K562 (cell line): ENCODE data around the gene ERAS. TPM values are rescaled to one million over a fixed set of nuclear protein-coding genes. Genes with fewer than 3 reads are reported as not detected.
A peak's percentile ranks its signal among the peaks of the same experiment; 100 is the strongest.

Source experiments
- ATF7 ChIP-seq: fragments of 450-650 bp; IDR thresholded peaks from 2 replicates; pipeline ENCODE4 v1.7.1; 2014; ENCODE audit warnings: mild to moderate bottlenecking, moderate library complexity
- BRD9 ChIP-seq: fragments of 450-650 bp; IDR thresholded peaks from 2 replicates; pipeline ENCODE4 v1.6.1; 2018; ENCODE audit warnings: low read depth; ENCODE audit not compliant: partially characterized antibody
- EGR1 ChIP-seq: fragments of 450-650 bp; conservative IDR thresholded peaks from 2 replicates; pipeline ENCODE4 v1.6.1; 2017; ENCODE audit warnings: mild to moderate bottlenecking
- EHMT2 ChIP-seq: fragments of 450-650 bp; IDR thresholded peaks from 2 replicates; pipeline ENCODE4 v1.6.1; 2018; ENCODE audit warnings: antibody characterized with exemption
- ETV6 ChIP-seq, 3 experiments: fragments of 150-350 bp in 1 of 3; sonication (generic) in 1 of 3; formaldehyde crosslinking in 1 of 3; IDR thresholded peaks; 2 replicates each; pipeline versions ENCODE4 v1.6.1 to v1.8.0; 2014 to 2022; ENCODE audit warnings: borderline replicate concordance in 2 of 3, low read depth in 2 of 3, antibody characterized with exemption in 1 of 3, low read length in 1 of 3, mild to moderate bottlenecking in 1 of 3, missing genetic modification reagents in 1 of 3
- FOXM1 ChIP-seq, 2 experiments: fragments of 450-650 bp in 1 of 2; sonication (generic) in 1 of 2; formaldehyde crosslinking in 1 of 2; IDR thresholded peaks; 2 replicates each; pipeline versions ENCODE4 v1.6.1 to v1.9.0; 2017 to 2022; ENCODE audit warnings: low read depth in 2 of 2, mild to moderate bottlenecking in 2 of 2, missing genetic modification reagents in 1 of 2, moderate library complexity in 1 of 2
- HINFP ChIP-seq: fragments of 450-650 bp; conservative IDR thresholded peaks from 2 replicates; pipeline ENCODE4 v1.6.1; 2016; ENCODE audit warnings: missing genetic modification characterization, low read depth, mild to moderate bottlenecking, control low read depth, missing compliant biosample characterization
- KAT7 ChIP-seq: sonication (generic); formaldehyde crosslinking; IDR thresholded peaks from 2 replicates; pipeline ENCODE4 v1.8.0; 2022; ENCODE audit warnings: missing genetic modification reagents, mild to moderate bottlenecking, borderline replicate concordance
- MBD2 ChIP-seq: sonication (generic); IDR thresholded peaks from 2 replicates; pipeline ENCODE4 v1.6.1; 2016; ENCODE audit warnings: low read depth, borderline replicate concordance
- MEF2D ChIP-seq: conservative IDR thresholded peaks from 2 replicates; pipeline ENCODE4 v1.6.1; 2016; ENCODE audit warnings: low read depth, missing genetic modification characterization, missing compliant biosample characterization
- MTA1 ChIP-seq: fragments of 450-650 bp; IDR thresholded peaks from 2 replicates; pipeline ENCODE4 v1.6.1; 2017; ENCODE audit warnings: borderline replicate concordance
- OTX1 ChIP-seq: fragments of 450-650 bp; formaldehyde crosslinking; IDR thresholded peaks from 2 replicates; pipeline ENCODE4 v1.4.0; 2022; ENCODE audit warnings: mild to moderate bottlenecking
- PHF21A ChIP-seq: fragments of 450-650 bp; IDR thresholded peaks from 2 replicates; pipeline ENCODE4 v1.6.1; 2017; ENCODE audit warnings: low read depth, borderline replicate concordance
- RFX5 ChIP-seq: IDR thresholded peaks from 2 replicates; pipeline ENCODE4 v1.6.1; 2011; ENCODE audit warnings: low read depth, mild to moderate bottlenecking, improper control_type of control experiment, low read length
- SMARCE1 ChIP-seq: fragments of 450-650 bp; IDR thresholded peaks from 2 replicates; pipeline ENCODE4 v1.7.1; 2016; ENCODE audit warnings: mild to moderate bottlenecking
- ZKSCAN8 ChIP-seq: fragments of 200-800 bp; sonication (Bioruptor generic); IDR thresholded peaks from 2 replicates; pipeline ENCODE4 v1.6.1; 2016; ENCODE audit warnings: missing genetic modification characterization, missing compliant biosample characterization
- polyA plus RNA-seq, 8 experiments: library from polyadenylated mRNA; depleted of rRNA in 4 of 8; stranded (reverse) in 5 of 8; unstranded in 3 of 8; fragments of >200 nt; fragmentation: Nextera tagmentation in 2 of 8; fragmentation: Illumina TruSeq in 1 of 8; extraction: Ambion mirVana in 2 of 8; extraction: Trizol in 1 of 8; gene quantifications; 2 replicates each; pipeline versions ENCODE4 v1.2.1 to v1.2.3, GENCODE V29; 2011 to 2014; ENCODE audit warnings: inconsistent platforms in 1 of 8, missing spikeins in 1 of 8
- total RNA-seq, 7 experiments: library from RNA; depleted of rRNA in 6 of 7; stranded (reverse); fragments of >200 nt in 6 of 7; fragmentation: Illumina TruSeq in 2 of 7; extraction: Trizol in 2 of 7; gene quantifications; 2 replicates each; pipeline versions ENCODE4 v1.2.1 to v1.2.3, GENCODE V29; 2011 to 2021; ENCODE audit warnings: low replicate concordance in 1 of 7
- TF ChIP-seq, protein P1 (sequence below): fragments of 450-650 bp; IDR thresholded peaks from 2 replicates; pipeline ENCODE4 v1.6.1; 2018; ENCODE audit not compliant: partially characterized antibody
- TF ChIP-seq, protein P2 (sequence below), 2 experiments: fragments of 450-650 bp in 1 of 2; IDR thresholded peaks; 2 replicates each; pipeline ENCODE4 v1.6.1; 2011 to 2017; ENCODE audit warnings: low read depth in 2 of 2, antibody characterized with exemption in 1 of 2, borderline replicate concordance in 1 of 2, low read length in 1 of 2, mild to moderate bottlenecking in 1 of 2, mixed read lengths in 1 of 2; ENCODE audit not compliant: control insufficient read depth in 1 of 2

Gene ERAS
- total and polyA plus RNA-seq, 9 of the 15 experiments (the other 6 are each of a cell fraction or from before 2014, with no cell fraction given): 0.07 to 0.12 TPM; not detected in 7

GRCh38 chrX:48800574-48801279 is 25.6 kb upstream of the ERAS start (continued):
- TF ChIP-seq HINFP (no peak), FOXM1 (IDR thresholded peaks at IDR 0.05; ENCODE audit: low read depth) (peak; percentile 91), FOXM1 (CRISPR knock-in tag; IDR thresholded peaks at IDR 0.05; ENCODE audit: low read depth) (no peak), ATF7 (peak; percentile 22), RFX5 (no peak), BRD9 (peak; percentile 56), KAT7 (CRISPR knock-in tag) (no peak), EGR1 (peak; percentile 100), EHMT2 (0 out of 2 replicates have a peak, but pooled peaks have one; percentile 28), MBD2 (peak; percentile 93), PHF21A (0 out of 2 replicates have a peak, but pooled peaks have one; percentile 32), ETV6 (IDR thresholded peaks at IDR 0.05; ENCODE audit: borderline replicate concordance in 1 of 2, low read depth in 2 of 2, low read length in 1 of 2) (peak in 1 of 2 experiments; percentile 78; a peak in 1 of 4 replicates), ETV6 (CRISPR knock-in tag; IDR thresholded peaks at IDR 0.05; ENCODE audit: borderline replicate concordance) (no peak), ZKSCAN8 (CRISPR knock-in tag) (peak; percentile 68; the same call in 1 of the 2 replicates), SMARCE1 (peak; percentile 97), OTX1 (CRISPR knock-in tag) (0 out of 2 replicates have a peak, but pooled peaks have one; percentile 12), MEF2D (tag) (peak; percentile 86), MTA1 (peak; percentile 76)
- TF ChIP-seq, protein P1, sequence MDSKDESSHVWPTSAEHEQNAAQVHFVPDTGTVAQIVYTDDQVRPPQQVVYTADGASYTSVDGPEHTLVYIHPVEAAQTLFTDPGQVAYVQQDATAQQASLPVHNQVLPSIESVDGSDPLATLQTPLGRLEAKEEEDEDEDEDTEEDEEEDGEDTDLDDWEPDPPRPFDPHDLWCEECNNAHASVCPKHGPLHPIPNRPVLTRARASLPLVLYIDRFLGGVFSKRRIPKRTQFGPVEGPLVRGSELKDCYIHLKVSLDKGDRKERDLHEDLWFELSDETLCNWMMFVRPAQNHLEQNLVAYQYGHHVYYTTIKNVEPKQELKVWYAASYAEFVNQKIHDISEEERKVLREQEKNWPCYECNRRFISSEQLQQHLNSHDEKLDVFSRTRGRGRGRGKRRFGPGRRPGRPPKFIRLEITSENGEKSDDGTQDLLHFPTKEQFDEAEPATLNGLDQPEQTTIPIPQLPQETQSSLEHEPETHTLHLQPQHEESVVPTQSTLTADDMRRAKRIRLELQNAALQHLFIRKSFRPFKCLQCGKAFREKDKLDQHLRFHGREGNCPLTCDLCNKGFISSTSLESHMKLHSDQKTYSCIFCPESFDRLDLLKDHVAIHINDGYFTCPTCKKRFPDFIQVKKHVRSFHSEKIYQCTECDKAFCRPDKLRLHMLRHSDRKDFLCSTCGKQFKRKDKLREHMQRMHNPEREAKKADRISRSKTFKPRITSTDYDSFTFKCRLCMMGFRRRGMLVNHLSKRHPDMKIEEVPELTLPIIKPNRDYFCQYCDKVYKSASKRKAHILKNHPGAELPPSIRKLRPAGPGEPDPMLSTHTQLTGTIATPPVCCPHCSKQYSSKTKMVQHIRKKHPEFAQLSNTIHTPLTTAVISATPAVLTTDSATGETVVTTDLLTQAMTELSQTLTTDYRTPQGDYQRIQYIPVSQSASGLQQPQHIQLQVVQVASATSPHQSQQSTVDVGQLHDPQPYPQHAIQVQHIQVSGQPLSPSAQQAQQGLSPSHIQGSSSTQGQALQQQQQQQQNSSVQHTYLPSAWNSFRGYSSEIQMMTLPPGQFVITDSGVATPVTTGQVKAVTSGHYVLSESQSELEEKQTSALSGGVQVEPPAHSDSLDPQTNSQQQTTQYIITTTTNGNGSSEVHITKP: peak; percentile 70
- TF ChIP-seq, protein P2, sequence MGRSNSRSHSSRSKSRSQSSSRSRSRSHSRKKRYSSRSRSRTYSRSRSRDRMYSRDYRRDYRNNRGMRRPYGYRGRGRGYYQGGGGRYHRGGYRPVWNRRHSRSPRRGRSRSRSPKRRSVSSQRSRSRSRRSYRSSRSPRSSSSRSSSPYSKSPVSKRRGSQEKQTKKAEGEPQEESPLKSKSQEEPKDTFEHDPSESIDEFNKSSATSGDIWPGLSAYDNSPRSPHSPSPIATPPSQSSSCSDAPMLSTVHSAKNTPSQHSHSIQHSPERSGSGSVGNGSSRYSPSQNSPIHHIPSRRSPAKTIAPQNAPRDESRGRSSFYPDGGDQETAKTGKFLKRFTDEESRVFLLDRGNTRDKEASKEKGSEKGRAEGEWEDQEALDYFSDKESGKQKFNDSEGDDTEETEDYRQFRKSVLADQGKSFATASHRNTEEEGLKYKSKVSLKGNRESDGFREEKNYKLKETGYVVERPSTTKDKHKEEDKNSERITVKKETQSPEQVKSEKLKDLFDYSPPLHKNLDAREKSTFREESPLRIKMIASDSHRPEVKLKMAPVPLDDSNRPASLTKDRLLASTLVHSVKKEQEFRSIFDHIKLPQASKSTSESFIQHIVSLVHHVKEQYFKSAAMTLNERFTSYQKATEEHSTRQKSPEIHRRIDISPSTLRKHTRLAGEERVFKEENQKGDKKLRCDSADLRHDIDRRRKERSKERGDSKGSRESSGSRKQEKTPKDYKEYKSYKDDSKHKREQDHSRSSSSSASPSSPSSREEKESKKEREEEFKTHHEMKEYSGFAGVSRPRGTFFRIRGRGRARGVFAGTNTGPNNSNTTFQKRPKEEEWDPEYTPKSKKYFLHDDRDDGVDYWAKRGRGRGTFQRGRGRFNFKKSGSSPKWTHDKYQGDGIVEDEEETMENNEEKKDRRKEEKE (IDR thresholded peaks at IDR 0.05; ENCODE audit: borderline replicate concordance in 1 of 2, control insufficient read depth in 1 of 2, low read depth in 2 of 2, low read length in 1 of 2): 0 out of 4 replicates have a peak, but pooled peaks of 1 of the 2 experiments have one; percentile 72
